Activated naive CD8-positive, alpha-beta T cell treated with anti-CD3 and anti-CD28 coated beads for 36 hours (primary cell): Measurements from ENCODE around the gene KRT36. TPM values are rescaled to one million over a fixed set of nuclear protein-coding genes. Genes with fewer than 3 reads are reported as not detected.

ENCODE experiments used
- DNase-seq: peaks from one replicate; pipeline ENCODE4 v3.0.0; 2021
- H3K27ac Mint-ChIP-seq: one replicate; pipeline ENCODE4 v1.8.0; 2022; ENCODE audit warnings: mild to moderate bottlenecking, moderate library complexity, mixed read lengths
- H3K27me3 Mint-ChIP-seq: one replicate; pipeline ENCODE4 v1.8.0; 2022; ENCODE audit warnings: mild to moderate bottlenecking, mixed read lengths
- H3K36me3 Mint-ChIP-seq: one replicate; pipeline ENCODE4 v1.8.0; 2021; ENCODE audit warnings: mild to moderate bottlenecking, mixed read lengths
- H3K4me1 Mint-ChIP-seq: one replicate; pipeline ENCODE4 v1.8.0; 2021; ENCODE audit warnings: mixed read lengths
- H3K4me3 Mint-ChIP-seq: one replicate; pipeline ENCODE4 v1.8.0; 2022; ENCODE audit warnings: mild to moderate bottlenecking, moderate library complexity, mixed read lengths
- H3K9me3 Mint-ChIP-seq: one replicate; pipeline ENCODE4 v1.8.0; 2022; ENCODE audit warnings: mixed read lengths
- total RNA-seq, 2 experiments: library from RNA; stranded (reverse); gene quantifications; one replicate each; pipeline ENCODE4 v1.2.3, GENCODE V29; 2021

Gene KRT36
- total RNA-seq, 2 experiments from 2014 or later: not detected

DNA sequence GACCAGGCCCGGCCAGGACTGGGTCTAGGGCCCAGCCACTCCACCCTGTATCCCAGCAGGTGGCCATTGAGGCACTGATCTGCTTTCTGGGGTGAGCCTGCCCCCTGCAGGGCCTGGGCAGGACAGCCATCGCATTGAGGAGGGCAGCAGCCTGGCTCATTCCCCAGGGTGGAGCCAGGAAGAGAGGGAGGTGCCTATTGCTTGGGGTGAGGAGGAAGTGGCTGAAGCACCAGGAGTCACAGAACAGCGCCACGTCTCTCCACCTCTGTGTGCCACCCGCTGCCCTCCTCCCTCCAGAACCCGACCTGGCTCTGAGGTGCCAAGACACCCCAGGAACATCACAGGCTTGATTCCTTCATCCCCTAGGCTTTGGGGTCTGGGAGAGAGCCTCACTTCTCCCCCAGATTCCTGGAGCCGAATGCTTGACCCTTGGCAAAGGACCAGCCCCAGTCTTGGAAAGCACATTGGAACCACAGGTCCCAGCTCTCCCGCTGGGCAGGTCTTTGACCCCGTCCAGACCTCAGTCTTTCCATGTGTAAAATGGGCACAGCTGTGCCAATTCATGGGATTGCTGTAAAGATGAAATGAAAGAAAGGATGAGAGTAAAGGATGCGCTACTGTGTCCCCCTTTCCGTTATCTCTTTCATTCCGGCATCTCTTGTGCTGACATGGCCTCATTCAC, 7.2 kb upstream of the KRT36 start:
- Mint-ChIP-seq H3K36me3 (no peaks in the 10 kb centered on the region), H3K9me3 (no peaks in the 10 kb centered on the region), H3K27me3 (no peaks in the 10 kb centered on the region), H3K4me3 (no peak overlapping the region), H3K27ac (no peak overlapping the region), H3K4me1 (peaks cover 7% of the 10 kb centered on the region)
- peak; percentile 77 for DNase-seq

DNA sequence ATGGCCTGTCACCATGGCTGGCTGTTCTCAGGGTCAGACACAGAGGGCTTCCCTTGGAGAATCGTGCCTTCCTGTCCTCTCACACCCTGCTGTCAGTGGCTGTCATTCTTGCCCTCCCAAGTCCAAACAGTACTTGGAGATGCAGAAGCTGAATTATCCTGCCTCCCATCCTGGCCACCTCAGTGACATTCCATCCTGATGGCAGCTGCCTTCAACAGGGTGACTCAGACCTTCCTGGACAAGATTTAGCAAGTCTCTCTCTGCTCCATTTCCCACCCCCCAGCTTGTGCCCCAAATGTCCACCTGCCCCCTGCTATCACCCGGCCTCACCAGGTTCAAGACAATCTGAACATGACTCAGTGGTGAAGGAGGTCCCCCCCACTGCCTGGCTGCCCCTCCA, 4.8 kb upstream of the KRT36 start:
- Mint-ChIP-seq H3K9me3 (no peaks in the 10 kb centered on the region), H3K27ac (no peak overlapping the region)

DNA sequence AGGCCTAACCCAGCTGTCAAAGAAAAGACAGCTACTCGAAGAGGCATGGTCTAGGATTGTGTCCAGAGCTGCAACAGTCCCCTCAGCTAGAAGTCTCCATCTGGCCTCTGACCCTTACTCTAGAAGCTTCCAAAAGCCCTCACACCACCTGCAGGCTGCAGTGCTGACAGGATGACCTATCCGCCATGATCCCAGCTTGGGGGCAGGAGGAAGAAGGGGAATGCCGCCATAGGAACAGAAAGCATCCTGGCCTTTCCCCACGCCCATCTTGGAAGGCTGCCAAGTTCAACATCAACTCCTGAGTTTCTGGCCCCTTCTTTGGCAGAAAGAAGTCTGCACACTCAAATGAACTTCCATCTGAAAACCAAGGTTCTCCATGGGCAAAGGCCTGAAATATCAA, 3.1 kb upstream of the KRT36 start:
- H3K27me3 Mint-ChIP-seq: no peaks in the 10 kb centered on the region
- H3K4me1 Mint-ChIP-seq: peaks cover 9% of the 10 kb centered on the region
- no peak for DNase-seq
- H3K36me3 Mint-ChIP-seq: no peaks in the 10 kb centered on the region
- no peak overlapping the region for H3K4me3 Mint-ChIP-seq
- no peaks in the 10 kb centered on the region for H3K9me3 Mint-ChIP-seq
- H3K27ac Mint-ChIP-seq: no peak overlapping the region

More for the DNA sequence above, 4.8 kb upstream of the KRT36 start:
- H3K27me3 Mint-ChIP-seq: no peaks in the 10 kb centered on the region
- no peak overlapping the region for H3K4me3 Mint-ChIP-seq
- no peaks in the 10 kb centered on the region for H3K36me3 Mint-ChIP-seq
- no peak for DNase-seq
- peaks cover 9% of the 10 kb centered on the region for H3K4me1 Mint-ChIP-seq

DNA sequence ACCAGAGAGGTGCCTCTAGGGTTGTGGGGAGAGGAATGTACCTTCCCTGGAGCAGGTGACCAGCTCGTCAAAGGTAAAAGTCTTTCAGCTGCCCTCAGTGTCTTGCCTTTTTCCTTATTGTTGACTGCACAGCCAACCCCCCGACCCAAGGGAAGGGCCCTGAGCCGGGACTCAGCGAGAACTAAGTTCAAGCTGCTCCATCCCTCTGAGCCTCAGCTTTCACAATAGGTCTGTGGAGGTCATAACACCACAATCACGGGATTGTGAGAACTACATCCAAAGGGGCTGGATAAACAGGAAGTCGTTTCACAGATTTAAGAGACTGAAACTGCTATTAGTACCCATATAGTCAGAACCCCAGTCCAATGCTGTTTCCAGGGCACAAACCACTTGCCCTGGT, 2.6 kb upstream of the KRT36 start:
- Mint-ChIP-seq H3K4me1 (peaks cover 9% of the 10 kb centered on the region), H3K9me3 (no peaks in the 10 kb centered on the region), H3K36me3 (no peaks in the 10 kb centered on the region), H3K4me3 (no peak overlapping the region), H3K27me3 (no peaks in the 10 kb centered on the region), H3K27ac (no peak overlapping the region)
- DNase-seq: no peak

DNA sequence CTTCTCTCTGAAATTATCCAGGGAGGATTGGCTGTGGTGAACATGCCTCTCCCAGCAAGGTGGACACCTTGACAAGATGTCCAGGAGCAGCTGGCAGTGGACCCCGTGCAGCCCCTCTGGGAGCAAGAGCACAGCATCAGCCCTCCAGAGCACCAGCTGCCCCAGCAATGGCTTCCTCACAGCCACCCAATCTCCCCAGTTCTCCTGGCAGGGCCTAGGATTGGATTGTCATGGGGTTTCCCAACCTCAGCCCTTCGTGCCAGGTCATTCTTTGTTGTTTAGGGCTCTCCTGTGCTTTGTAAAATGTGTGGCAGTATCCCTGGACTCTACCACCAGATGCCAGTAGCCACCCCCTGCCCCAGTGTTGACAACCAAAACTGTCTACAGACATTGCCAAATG, 1.8 kb upstream of the KRT36 start:
- H3K36me3 Mint-ChIP-seq: no peaks in the 10 kb centered on the region
- H3K27ac Mint-ChIP-seq: no peak overlapping the region
- H3K27me3 Mint-ChIP-seq: peaks cover 3% of the 10 kb centered on the region
- DNase-seq: no peak
- H3K9me3 Mint-ChIP-seq: no peaks in the 10 kb centered on the region
- H3K4me3 Mint-ChIP-seq: no peak overlapping the region
- H3K4me1 Mint-ChIP-seq: peaks cover 4% of the 10 kb centered on the region

DNA sequence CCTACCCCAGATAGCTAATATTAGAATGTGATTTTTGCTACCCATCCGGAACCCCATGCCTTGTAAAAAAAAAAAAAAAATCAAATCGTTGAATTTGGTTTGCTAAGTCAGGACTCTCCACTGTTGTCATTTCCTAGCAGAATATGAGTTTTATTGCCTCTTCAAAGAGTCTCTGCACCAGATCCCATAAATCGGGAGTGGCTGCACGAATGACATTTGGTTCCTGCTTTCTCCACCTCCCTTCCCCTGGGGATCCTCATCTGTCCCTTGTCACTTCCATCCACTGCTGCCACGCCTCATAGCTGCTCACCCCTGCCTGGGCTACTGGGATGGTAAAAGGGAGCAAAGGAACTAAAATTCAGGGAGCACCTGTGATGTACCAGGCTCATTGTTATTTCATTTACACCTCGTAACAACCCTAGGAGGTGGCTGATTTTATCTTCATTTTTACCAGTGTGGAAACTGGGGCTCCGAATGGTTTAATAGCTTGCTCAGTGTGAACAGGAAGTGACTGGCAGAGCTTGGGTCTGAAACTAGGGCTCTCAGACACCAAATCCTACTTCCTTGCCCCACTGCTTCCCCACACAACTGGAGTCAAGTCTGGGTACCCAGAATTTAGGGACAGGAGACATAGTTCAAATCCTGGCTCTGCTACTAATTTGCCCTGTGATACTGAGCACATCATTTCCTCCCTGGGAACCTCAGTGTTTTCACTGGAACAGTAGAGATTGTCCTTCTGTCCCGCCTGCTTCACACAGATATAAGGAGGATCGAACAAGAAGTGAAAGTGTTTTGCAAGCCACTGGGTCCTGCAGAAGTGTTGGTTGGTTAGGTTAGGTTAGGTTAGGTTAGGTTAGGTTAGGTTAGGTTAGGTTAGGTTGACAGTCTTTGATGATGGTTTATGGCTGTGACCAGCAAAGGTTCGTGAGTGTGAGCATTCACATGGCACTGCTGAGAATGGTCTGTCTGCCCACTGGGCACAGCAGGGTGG, 585 bp upstream of the KRT36 start:
- Mint-ChIP-seq H3K4me3 (no peak overlapping the region), H3K27ac (no peak overlapping the region), H3K36me3 (no peaks in the 10 kb centered on the region), H3K27me3 (peaks cover 5% of the 10 kb centered on the region), H3K4me1 (peaks cover 4% of the 10 kb centered on the region), H3K9me3 (no peaks in the 10 kb centered on the region)
- DNase-seq: no peak

DNA sequence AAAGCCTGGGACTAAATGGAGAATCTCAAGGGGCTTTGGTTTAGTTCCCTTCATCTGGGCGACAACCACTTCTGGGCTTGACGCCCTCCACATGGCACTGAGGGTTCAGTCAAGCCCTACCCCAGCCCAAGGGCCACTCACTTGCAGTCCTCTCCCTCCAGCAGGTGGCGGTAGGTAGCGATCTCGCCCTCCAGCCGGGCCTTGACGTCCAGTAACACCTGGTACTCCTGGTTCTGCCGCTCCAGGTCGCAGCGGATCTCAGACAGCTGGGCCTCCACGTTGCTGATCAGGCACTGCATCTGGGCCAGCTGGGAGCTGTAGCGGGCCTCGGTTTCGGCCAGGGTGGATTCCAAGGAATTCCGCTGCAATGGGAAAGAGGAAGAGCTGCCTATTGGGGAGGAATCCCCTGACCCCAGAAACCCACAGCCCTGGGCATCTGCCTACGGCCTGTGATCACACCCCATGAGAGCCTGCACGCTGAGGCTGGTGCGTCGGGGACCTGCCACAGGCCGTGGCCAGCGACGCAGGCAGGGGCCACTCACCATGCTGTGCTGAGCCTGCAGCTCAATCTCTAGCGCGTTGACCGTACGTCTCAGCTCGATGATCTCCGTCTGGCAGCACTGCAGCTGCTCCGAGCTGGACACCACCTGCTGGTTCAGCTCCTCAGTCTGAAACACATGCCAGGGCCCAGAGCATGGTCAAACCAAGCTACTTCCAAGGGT, 2.7 kb downstream of the KRT36 start:
- no peak overlapping the region for H3K27ac Mint-ChIP-seq
- peaks cover 5% of the 10 kb centered on the region for H3K27me3 Mint-ChIP-seq
- peaks cover 2% of the 10 kb centered on the region for H3K4me1 Mint-ChIP-seq
- H3K36me3 Mint-ChIP-seq: no peaks in the 10 kb centered on the region
- DNase-seq: peak; percentile 37
- no peaks in the 10 kb centered on the region for H3K9me3 Mint-ChIP-seq
- H3K4me3 Mint-ChIP-seq: no peak overlapping the region

DNA sequence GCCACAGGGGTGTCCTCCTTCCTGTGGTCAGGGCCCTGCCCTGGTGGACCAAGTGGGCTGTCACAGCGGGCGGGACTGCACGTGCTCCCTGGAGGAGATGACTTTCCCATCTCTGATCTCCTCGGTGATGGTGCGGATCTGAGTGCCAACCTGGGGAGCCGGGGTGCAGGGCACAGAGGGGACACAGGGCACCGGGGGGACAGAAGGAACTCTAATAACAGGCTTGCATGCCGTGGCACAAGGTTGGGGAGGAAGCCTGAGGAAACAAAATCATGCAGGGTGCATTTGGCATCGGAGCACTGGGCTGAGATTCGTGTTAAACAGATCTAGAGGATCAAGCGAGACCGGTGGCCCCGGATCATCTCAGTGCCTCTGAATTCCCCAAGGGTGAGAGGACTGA, 3.4 kb downstream of the KRT36 start:
- Mint-ChIP-seq H3K36me3 (no peaks in the 10 kb centered on the region), H3K4me3 (no peak overlapping the region), H3K27me3 (peaks cover 5% of the 10 kb centered on the region), H3K9me3 (no peaks in the 10 kb centered on the region), H3K27ac (no peak overlapping the region), H3K4me1 (peaks cover 2% of the 10 kb centered on the region)
- no peak for DNase-seq

DNA sequence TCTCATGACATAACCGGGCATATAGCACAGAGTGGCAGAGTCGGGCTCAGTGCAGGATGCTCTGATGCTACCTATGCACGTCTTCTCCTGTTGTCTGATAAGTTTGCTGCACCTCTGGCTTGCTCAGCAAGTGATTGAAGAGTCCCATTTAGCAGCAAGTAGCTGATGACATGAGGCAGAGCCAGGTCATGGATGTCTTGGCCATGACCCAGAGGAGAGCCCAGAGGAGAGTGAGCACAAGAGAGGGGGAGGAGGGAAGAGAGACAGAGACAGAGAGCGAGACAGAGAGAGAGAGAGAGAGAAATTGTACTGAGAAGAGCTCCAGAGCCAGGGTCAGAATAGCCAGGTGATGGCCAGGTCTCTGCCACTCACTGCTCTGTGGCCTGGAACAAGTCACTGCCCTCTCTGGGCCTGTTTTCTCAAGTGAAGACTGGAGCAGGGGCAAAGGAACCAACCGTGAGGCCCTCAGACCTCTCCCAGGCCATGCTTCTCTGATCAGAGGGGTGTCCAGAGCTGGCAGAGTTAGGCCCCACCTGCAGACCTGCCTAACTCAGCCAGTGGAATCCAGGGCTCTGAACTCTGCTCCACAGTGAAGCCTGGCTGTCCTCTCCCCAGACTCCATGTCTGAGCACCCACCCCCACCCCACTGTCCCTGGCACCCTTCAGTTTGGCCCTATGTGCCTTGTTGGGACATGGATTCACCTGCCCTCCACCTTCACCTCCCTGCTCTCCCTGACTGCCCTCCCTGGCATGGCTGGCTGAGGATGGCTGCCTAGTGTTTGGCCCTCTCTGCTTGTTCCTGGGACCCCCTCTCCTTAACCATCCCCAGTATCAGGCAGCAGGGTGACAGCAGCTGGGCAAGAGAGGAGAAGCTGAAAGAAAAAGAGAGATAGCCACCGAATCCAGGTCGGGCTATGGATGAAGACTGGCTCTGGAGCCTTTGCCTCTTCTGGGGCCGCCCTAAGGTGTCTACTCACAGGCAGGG, 4.5 kb downstream of the KRT36 start:
- no peaks in the 10 kb centered on the region for H3K36me3 Mint-ChIP-seq
- H3K4me3 Mint-ChIP-seq: no peak overlapping the region
- no peak overlapping the region for H3K27ac Mint-ChIP-seq
- peaks cover 5% of the 10 kb centered on the region for H3K27me3 Mint-ChIP-seq
- DNase-seq: no peak
- peaks cover 2% of the 10 kb centered on the region for H3K4me1 Mint-ChIP-seq
- H3K9me3 Mint-ChIP-seq: no peaks in the 10 kb centered on the region

DNA sequence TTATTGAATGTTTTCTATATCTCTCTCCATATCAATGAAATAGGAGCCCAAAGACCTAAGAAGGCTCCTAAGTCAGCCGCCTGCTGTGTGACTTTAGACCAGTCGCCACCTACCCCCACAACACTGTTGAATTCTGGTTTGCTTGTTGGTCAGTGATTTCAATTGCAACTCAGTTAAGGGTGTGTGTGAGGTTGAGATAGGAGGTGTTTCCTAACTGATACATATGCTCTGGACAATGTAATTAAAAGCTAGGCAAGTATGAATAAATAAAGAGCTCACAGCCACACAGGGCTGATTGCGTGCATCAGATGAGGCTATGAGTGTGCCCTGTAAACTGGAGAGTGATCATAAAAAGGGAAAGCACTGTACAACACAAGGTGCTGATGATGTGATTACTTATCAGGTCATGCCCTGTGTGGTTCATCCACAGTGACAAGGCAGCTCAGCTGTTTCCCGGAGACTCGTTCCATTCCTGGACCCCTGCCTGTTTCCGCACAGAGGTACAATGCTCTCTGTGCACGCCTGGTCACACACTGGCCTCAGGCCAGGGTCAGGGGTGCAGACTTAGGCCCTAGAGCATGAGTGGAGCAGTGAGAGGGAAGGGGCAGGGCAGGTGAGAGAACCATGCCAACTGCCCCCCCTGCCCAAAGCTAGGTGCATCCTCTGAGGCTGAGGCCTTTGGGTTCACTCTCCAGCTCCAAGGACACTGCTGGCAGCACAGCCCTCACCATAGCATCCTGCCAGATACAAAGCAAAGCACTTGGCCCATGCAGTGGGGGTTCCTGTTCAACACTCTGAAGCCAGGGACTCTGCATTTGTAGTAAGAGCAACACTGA, 5.5 kb downstream of the KRT36 start:
- Mint-ChIP-seq H3K9me3 (no peaks in the 10 kb centered on the region), H3K36me3 (no peaks in the 10 kb centered on the region), H3K27ac (no peak overlapping the region), H3K27me3 (peaks cover 5% of the 10 kb centered on the region), H3K4me3 (no peak overlapping the region), H3K4me1 (no peaks in the 10 kb centered on the region)
- DNase-seq: no peak

DNA sequence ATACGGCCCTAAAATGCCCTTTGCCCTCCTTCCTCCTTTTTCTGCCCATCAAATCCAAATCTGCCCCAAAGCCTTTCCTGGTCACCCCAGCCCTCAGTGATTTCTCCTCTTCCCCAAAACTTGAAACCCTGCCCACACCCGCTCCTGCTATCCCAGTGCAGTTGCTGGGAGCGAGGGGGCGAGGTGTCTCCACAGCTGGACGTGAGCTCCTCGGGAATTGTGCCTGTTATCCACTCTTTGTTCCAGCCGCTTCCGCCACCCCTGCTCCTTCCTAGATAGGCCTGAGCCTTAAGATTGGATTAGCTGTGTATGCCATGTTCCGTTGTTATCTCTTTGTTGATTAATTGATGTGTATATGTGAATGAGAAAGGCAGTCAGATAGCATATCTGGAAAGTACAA, 6.2 kb downstream of the KRT36 start:
- Mint-ChIP-seq H3K36me3 (no peaks in the 10 kb centered on the region), H3K9me3 (no peaks in the 10 kb centered on the region), H3K4me1 (no peaks in the 10 kb centered on the region), H3K27me3 (peaks cover 5% of the 10 kb centered on the region), H3K4me3 (no peak overlapping the region), H3K27ac (no peak overlapping the region)
- no peak for DNase-seq

DNA sequence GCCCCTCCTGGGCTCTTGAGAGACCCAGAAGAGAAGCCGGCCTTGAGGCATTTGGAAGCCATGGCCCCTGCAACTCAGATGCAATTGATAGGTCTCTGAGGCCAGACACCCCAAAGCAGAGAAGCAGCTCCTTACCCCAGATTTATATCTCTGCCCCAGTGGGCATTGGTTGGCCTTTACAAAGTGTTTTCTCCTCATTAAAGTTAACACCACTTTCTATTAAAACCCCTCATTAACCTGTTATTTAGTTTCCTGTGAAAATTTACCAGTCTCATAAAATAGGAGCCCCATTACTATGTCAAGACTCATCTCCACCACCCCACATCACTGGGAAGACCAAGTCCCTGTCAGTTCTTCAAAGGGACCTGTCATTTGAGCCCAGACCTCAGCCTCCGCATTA, 8.7 kb downstream of the KRT36 start, which contains the start of gene KRT35:
Gene KRT35 (minus strand): TSS at position 116 of the 400 bp plus-strand sequence. CDS start 54 bp downstream, at position 62.
- Mint-ChIP-seq H3K4me3 (no peak within 1 kb of the TSS), H3K36me3 (no peaks in the 10 kb centered on the region), H3K27ac (no peak within 1 kb of the TSS), H3K4me1 (no peaks in the 10 kb centered on the region), H3K9me3 (no peaks in the 10 kb centered on the region), H3K27me3 (no peaks in the 10 kb centered on the region)
- no peak for DNase-seq

DNA sequence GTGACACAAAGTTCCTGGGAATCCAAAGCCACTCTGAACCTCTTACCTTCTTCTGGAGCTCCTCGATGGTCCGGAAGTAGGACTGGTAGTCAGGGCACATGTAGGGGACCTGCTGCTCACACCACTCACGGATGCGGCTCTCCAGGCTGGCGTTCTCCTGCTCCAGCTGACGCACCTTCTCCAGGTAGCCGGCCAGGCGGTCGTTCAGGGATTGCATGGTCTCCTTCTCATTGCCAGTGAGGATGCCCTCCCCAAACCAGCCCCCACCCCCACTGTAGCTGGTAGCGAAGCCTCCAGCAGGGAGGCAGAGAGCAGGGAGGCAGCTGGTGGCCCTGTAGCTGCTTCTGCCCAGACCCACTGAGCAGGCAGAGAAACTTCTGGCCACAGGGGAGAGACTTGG, 9.1 kb downstream of the KRT36 start:
- no peak overlapping the region for H3K4me3 Mint-ChIP-seq
- H3K9me3 Mint-ChIP-seq: no peaks in the 10 kb centered on the region
- no peak overlapping the region for H3K27ac Mint-ChIP-seq
- H3K36me3 Mint-ChIP-seq: no peaks in the 10 kb centered on the region
- no peaks in the 10 kb centered on the region for H3K4me1 Mint-ChIP-seq
- no peaks in the 10 kb centered on the region for H3K27me3 Mint-ChIP-seq
- DNase-seq: no peak
